GM23248 (cell line): ENCODE measurements around the gene OPCML.

Experiments used
- EZH2 ChIP-seq: fragments of 200-600 bp; sonication (generic); IDR thresholded peaks from 2 replicates; pipeline ENCODE4 v1.6.1; 2018; ENCODE audit warnings: antibody characterized with exemption, mild to moderate bottlenecking; ENCODE audit not compliant: insufficient read depth, poor library complexity, severe bottlenecking
- EZH2phosphoT487 ChIP-seq: fragments of 200-600 bp; sonication (generic); IDR thresholded peaks from 2 replicates; pipeline ENCODE4 v1.6.1; 2018; ENCODE audit warnings: antibody characterized with exemption, moderate library complexity, mild to moderate bottlenecking, low read depth; ENCODE audit not compliant: insufficient read depth

DNA sequence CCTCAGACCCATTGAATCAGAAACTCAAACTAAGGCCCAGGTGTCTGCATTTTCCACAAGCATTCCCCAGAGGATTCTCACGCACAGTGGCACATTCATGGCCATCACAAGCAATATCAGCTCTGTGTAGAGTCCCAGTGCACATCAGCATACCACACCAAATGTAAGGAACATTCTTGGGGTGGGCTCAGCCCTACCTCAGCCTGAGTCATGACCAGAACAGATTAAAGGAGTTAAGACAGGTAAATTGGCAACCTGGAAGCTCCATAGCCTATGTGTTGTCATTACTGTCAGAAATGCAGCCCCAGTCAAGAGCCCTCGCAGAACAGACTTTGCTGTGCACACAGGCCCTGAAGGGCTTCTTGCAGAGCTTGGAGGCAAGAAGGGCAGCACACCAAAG is 53.1 kb downstream of the OPCML start:
- TF ChIP-seq EZH2 (no peak), EZH2phosphoT487 (no peak)
